GM19463 (cell line): ENCODE measurements around the gene MYO10.
"Not testable (repeated sequence)": the region's sequence is repeated elsewhere in the genome, so short reads cannot be mapped to it uniquely, and the experiment has no call there.

ENCODE experiments used
- ATAC-seq: cut with Tn5 transposase; IDR thresholded peaks from one replicate; pipeline ENCODE4 v1.9.1; 2021; ENCODE audit warnings: mild to moderate bottlenecking, moderate library complexity; ENCODE audit not compliant: unreplicated experiment

MYO10 gene

GRCh38 chr5:16889203-16889971 is 46.7 kb downstream of the MYO10 start:
- ATAC-seq = no peak

GRCh38 chr5:16888694-16889124 is 47.4 kb downstream of the MYO10 start:
- no peak for ATAC-seq

- no peak for ATAC-seq
Observed at GRCh38 chr5:16886793-16887345, 49.2 kb downstream of the MYO10 start.

- ATAC-seq = no peak
Observed at GRCh38 chr5:16886366-16886736, 49.7 kb downstream of the MYO10 start.

GRCh38 chr5:16885635-16886365 is 50.3 kb downstream of the MYO10 start:
- ATAC-seq = no peak

GRCh38 chr5:16884595-16884994 is 51.5 kb downstream of the MYO10 start:
- no peak for ATAC-seq

GRCh38 chr5:16883806-16884205 is 52.3 kb downstream of the MYO10 start:
- ATAC-seq = no peak

- ATAC-seq = no peak
Observed at GRCh38 chr5:16883176-16883575, 52.9 kb downstream of the MYO10 start.

GRCh38 chr5:16881251-16881650 is 54.8 kb downstream of the MYO10 start:
- no peak for ATAC-seq

- no peak for ATAC-seq
Observed at GRCh38 chr5:16880547-16880946, 55.5 kb downstream of the MYO10 start.

- ATAC-seq = no peak
Observed at GRCh38 chr5:16879650-16880049, 56.4 kb downstream of the MYO10 start.

GRCh38 chr5:16879191-16879590 is 56.9 kb downstream of the MYO10 start:
- ATAC-seq = no peak

- ATAC-seq = no peak
Observed at GRCh38 chr5:16877267-16877935, 58.7 kb downstream of the MYO10 start.

- ATAC-seq = not testable (repeated sequence)
Observed at GRCh38 chr5:16874424-16874823, 61.7 kb downstream of the MYO10 start.

- no peak for ATAC-seq
Observed at GRCh38 chr5:16871746-16872339, 64.2 kb downstream of the MYO10 start.

- no peak for ATAC-seq
Observed at GRCh38 chr5:16870878-16871277, 65.2 kb downstream of the MYO10 start.

GRCh38 chr5:16869821-16870796 is 66.0 kb downstream of the MYO10 start:
- no peak for ATAC-seq

GRCh38 chr5:16867577-16867953 is 68.5 kb downstream of the MYO10 start:
- ATAC-seq = no peak

GRCh38 chr5:16866795-16867576 is 69.1 kb downstream of the MYO10 start:
- no peak for ATAC-seq
